Natural killer cell (primary cell): ENCODE measurements around the gene MARCHF3. TPM values are rescaled to one million over a fixed set of nuclear protein-coding genes. Genes with fewer than 3 reads are reported as not detected.

Experiments
- ATAC-seq, 3 donors: fragments of 150-1000 bp in 2 of 3; fragments of 200-7000 bp in 1 of 3; cut with Tn5 transposase; 1 replicate in 1 of 3; 2 replicates in 2 of 3; pipeline ENCODE4 v1.10.0; 2021; ENCODE audit warnings: mild to moderate bottlenecking in 2 of 3, moderate library complexity in 2 of 3
- DNase-seq, 2 donors: peaks; one replicate each; pipeline versions ENCODE4 v3.0.0 to v3.0.0-alpha.2; 2013 to 2021; ENCODE audit warnings: mixed read lengths in 1 of 2
- H3K27ac ChIP-seq: one replicate; pipeline ENCODE4 v1.5.1; 2013; ENCODE audit warnings: mild to moderate bottlenecking, low read length
- H3K27me3 ChIP-seq: one replicate; pipeline ENCODE4 v1.6.1; 2013; ENCODE audit warnings: low read length; ENCODE audit not compliant: control insufficient read depth, insufficient read depth
- H3K36me3 ChIP-seq: one replicate; pipeline ENCODE4 v1.6.1; 2013; ENCODE audit warnings: low read length; ENCODE audit not compliant: control insufficient read depth, insufficient read depth
- H3K4me1 ChIP-seq: one replicate; pipeline ENCODE4 v1.6.1; 2013; ENCODE audit warnings: low read length; ENCODE audit not compliant: control insufficient read depth, insufficient read depth
- H3K4me3 ChIP-seq: one replicate; pipeline ENCODE4 v1.5.1; 2013; ENCODE audit warnings: low read length
- H3K9me3 ChIP-seq: one replicate; pipeline ENCODE4 v1.6.1; 2013; ENCODE audit warnings: low read length; ENCODE audit not compliant: control insufficient read depth, insufficient read depth
- H3K27ac Mint-ChIP-seq, 2 donors: one replicate each; pipeline ENCODE4 v1.8.0; 2022; ENCODE audit warnings: mild to moderate bottlenecking in 2 of 2, mixed read lengths in 2 of 2, moderate library complexity in 1 of 2
- H3K27me3 Mint-ChIP-seq, 2 donors: one replicate each; pipeline ENCODE4 v1.8.0; 2022; ENCODE audit warnings: low read depth in 2 of 2, mixed read lengths in 2 of 2
- H3K36me3 Mint-ChIP-seq: one replicate; pipeline ENCODE4 v1.8.0; 2022; ENCODE audit warnings: mixed read lengths
- H3K4me1 Mint-ChIP-seq, 2 donors: one replicate each; pipeline ENCODE4 v1.8.0; 2022; ENCODE audit warnings: mixed read lengths in 2 of 2
- H3K4me3 Mint-ChIP-seq: one replicate; pipeline ENCODE4 v1.8.0; 2022; ENCODE audit warnings: mild to moderate bottlenecking, moderate library complexity, mixed read lengths
- H3K9me3 Mint-ChIP-seq, 2 donors: one replicate each; pipeline ENCODE4 v1.8.0; 2022; ENCODE audit warnings: mixed read lengths in 2 of 2
- CTCF ChIP-seq: fragments of 200-600 bp; IDR thresholded peaks from one replicate; pipeline ENCODE4 v1.8.0; 2022; ENCODE audit warnings: antibody characterized with exemption
- WGBS: methylation state at CpG from one replicate; pipeline ENCODE4 v1.1.7; 2013; ENCODE audit warnings: missing lambda C conversion rate; ENCODE audit not compliant: insufficient coverage; 5-methylcytosine and 5-hydroxymethylcytosine counted together
- intact Hi-C: fragments of 100-400 bp; cut with micrococcal nuclease; formaldehyde crosslinking; loops from one replicate; pipeline ENCODE4 v1.14.2; 2022
- total RNA-seq, 4 donors: library from RNA; stranded (reverse); fragments of 120-200 nt in 1 of 4; gene quantifications; one replicate each; pipeline versions ENCODE4 v1.2.3 to v1.2.4, GENCODE V29; 2013 to 2022

Gene MARCHF3
- total RNA-seq, 3 donors from 2014 or later (not counting 1 experiment from before 2014, with no cell fraction given): 6.8 to 11.2 (median 8.9) TPM

GRCh38 chr5:126931963-126932660 is 98.2 kb downstream of the MARCHF3 start:
- WGBS: 26% methylated on average over 2 of the region's 3 CpGs
- H3K9me3 Mint-ChIP-seq: no peaks in the 10 kb centered on the region
- Histone ChIP-seq H3K9me3 (no peaks in the 10 kb centered on the region), H3K27me3 (no peaks in the 10 kb centered on the region), H3K27ac (no peak overlapping the region), H3K36me3 (no peaks in the 10 kb centered on the region), H3K4me3 (no peak overlapping the region), H3K4me1 (no peaks in the 10 kb centered on the region)
- no peaks in the 10 kb centered on the region for H3K36me3 Mint-ChIP-seq
- peak overlapping the region in 1 of 2 donors; percentile 13 for H3K27ac Mint-ChIP-seq
- no peaks in the 10 kb centered on the region for H3K27me3 Mint-ChIP-seq
- H3K4me1 Mint-ChIP-seq: peaks cover 9 to 11% of the 10 kb centered on the region in 2 donors
- no peak overlapping the region for H3K4me3 Mint-ChIP-seq
- no peak for TF ChIP-seq CTCF
- intact Hi-C loops: no loop called here
- ATAC-seq: peak in 1 of 3 donors; percentile 24
- DNase-seq: no peak

DNA sequence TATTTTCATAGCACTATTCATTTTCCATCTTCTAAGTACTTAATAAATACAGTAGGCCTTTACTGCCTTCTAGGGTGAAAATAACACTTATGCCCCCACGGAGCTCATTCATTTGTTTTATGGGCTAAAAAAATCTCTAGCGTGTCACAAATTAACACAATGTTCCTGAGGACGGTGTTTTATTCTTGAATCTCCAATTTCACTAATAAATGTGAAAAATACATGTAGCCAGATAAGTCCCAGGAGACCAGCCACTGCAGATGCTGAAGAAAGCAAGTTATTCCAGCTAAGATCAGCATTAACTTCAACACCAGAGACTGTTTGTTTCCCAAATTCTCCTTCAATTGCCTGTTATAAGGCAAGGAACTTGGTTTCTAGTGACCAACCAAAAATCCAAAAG is 102.3 kb downstream of the MARCHF3 start:
- no peak overlapping the region for H3K4me3 ChIP-seq
- H3K9me3 ChIP-seq: no peaks in the 10 kb centered on the region
- intact Hi-C loops: no loop called here
- Mint-ChIP-seq H3K9me3 (no peaks in the 10 kb centered on the region), H3K4me1 (peaks cover 9 to 11% of the 10 kb centered on the region in 2 donors), H3K36me3 (no peaks in the 10 kb centered on the region), H3K27ac (no peak overlapping the region), H3K4me3 (no peak overlapping the region), H3K27me3 (no peaks in the 10 kb centered on the region)
- H3K36me3 ChIP-seq: no peaks in the 10 kb centered on the region
- WGBS: 100% methylated on average over 3 of the region's 3 CpGs
- no peaks in the 10 kb centered on the region for H3K27me3 ChIP-seq
- H3K27ac ChIP-seq: no peak overlapping the region
- no peaks in the 10 kb centered on the region for H3K4me1 ChIP-seq
- TF ChIP-seq CTCF: no peak
- ATAC-seq: no peak
- no peak for DNase-seq

- no peak overlapping the region for H3K27ac Mint-ChIP-seq
- H3K27me3 Mint-ChIP-seq: no peaks in the 10 kb centered on the region
- H3K9me3 ChIP-seq: no peaks in the 10 kb centered on the region
- no peak for TF ChIP-seq CTCF
- DNase-seq: no peak
- no peaks in the 10 kb centered on the region for H3K36me3 ChIP-seq
- no peaks in the 10 kb centered on the region for H3K9me3 Mint-ChIP-seq
- H3K4me3 Mint-ChIP-seq: no peak overlapping the region
- intact Hi-C loops: no loop called here
- H3K4me1 ChIP-seq: no peaks in the 10 kb centered on the region
- 100% methylated on average over 1 of the region's 1 CpG for WGBS
- no peak overlapping the region for H3K27ac ChIP-seq
- no peaks in the 10 kb centered on the region for H3K27me3 ChIP-seq
- no peak overlapping the region for H3K4me3 ChIP-seq
- H3K4me1 Mint-ChIP-seq: peaks cover 8 to 10% of the 10 kb centered on the region in 2 donors
- H3K36me3 Mint-ChIP-seq: no peaks in the 10 kb centered on the region
- ATAC-seq: no peak
These were observed 102.9 kb downstream of the MARCHF3 start for GRCh38 chr5:126927429-126927828.

DNA sequence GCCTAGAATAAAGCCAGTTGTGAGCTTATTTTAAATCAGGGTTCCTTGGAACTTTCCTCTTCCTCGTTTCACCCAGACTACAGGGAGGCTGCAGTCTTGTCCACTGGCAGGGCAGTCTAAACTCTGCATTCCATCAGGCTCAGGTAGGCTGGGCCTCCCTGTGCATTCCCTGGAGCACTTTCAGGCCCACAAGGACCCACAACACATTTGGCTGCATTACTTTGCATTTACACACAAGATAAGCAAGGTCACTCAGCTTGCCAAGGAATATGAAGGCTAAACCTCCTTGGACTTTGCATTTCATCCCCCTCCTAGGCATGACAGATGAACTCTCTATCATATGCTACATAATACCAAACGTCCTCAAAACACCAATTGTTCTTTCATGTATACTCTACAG is 104.2 kb downstream of the MARCHF3 start:
- H3K36me3 Mint-ChIP-seq: no peaks in the 10 kb centered on the region
- no peaks in the 10 kb centered on the region for H3K9me3 Mint-ChIP-seq
- WGBS: 76% methylated on average over 2 of the region's 2 CpGs
- H3K36me3 ChIP-seq: no peaks in the 10 kb centered on the region
- ATAC-seq (no peak), DNase-seq (no peak)
- no peak overlapping the region for H3K27ac ChIP-seq
- H3K27ac Mint-ChIP-seq: no peak overlapping the region
- intact Hi-C loops: no loop called here
- no peaks in the 10 kb centered on the region for H3K27me3 ChIP-seq
- TF ChIP-seq CTCF: no peak
- peaks cover 5% of the 10 kb centered on the region in 2 donors for H3K4me1 Mint-ChIP-seq
- no peaks in the 10 kb centered on the region for H3K4me1 ChIP-seq
- H3K27me3 Mint-ChIP-seq: no peaks in the 10 kb centered on the region
- no peak overlapping the region for H3K4me3 ChIP-seq
- no peaks in the 10 kb centered on the region for H3K9me3 ChIP-seq
- H3K4me3 Mint-ChIP-seq: no peak overlapping the region
